ENCODE measurements around the gene ATP8B3. TPM values are rescaled to one million over a fixed set of nuclear protein-coding genes. Genes with fewer than 3 reads are reported as not detected.

The ATP8B3 gene
- total and polyA plus RNA-seq, 9 of the 15 experiments (the other 6 are each of a cell fraction or from before 2014, with no cell fraction given) = 1.2 to 12.3 (median 3.8) TPM

DNA sequence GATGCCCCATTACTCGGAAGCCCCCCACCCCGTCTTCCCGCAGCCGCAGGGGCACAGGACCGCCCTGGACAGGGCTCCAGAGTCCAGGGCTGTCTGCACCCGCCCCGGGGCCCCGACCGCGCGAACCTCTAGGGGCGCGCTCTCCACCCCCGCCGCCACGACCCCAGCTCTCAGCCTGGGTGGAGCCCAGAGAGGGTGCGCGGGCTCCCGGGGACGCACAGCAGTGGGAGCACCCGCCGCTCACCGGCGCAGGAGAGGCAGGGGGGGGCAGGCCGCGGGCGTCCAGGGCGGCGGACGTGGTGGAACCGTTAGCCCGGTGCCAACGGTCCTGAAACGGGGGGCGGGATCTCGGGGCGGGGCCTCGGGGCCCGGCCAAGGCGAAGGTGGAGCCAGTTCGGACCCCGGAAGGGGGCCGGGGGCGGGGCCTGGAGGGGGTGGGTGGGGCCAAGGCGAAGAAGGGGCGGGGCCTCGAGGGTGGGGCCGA lies at the start of gene ATP8B3 (continued):
- TF ChIP-seq NFIX (CRISPR knock-in tag; IDR thresholded peaks at IDR 0.05; ENCODE audit: low read depth) (no peak), SRSF7 (optimal IDR thresholded peaks at IDR 0.05; ENCODE audit: low read depth, low read length) (no peak), ELF1 (tag; IDR thresholded peaks at IDR 0.05) (peak; percentile 85), RFX1 (IDR thresholded peaks at IDR 0.05) (no peak), ZNF778 (CRISPR knock-in tag; IDR thresholded peaks at IDR 0.05) (no peak), NCOA1 (IDR thresholded peaks at IDR 0.05; ENCODE audit: low read depth) (no peak), CHD4 (IDR thresholded peaks at IDR 0.05; ENCODE audit: insufficient read depth, insufficient replicate concordance, low read depth, low read length, poor library complexity, severe bottlenecking) (peak; percentile 27), SETDB1 (IDR thresholded peaks at IDR 0.05; ENCODE audit: low read length) (no peak), SMAD4 (CRISPR knock-in tag; conservative IDR thresholded peaks at IDR 0.05) (peak; percentile 46; the same call in 1 of the 2 replicates), DIDO1 (tag; IDR thresholded peaks at IDR 0.05; ENCODE audit: low read depth) (no peak), FIP1L1 (IDR thresholded peaks at IDR 0.05; ENCODE audit: low read depth, low read length, poor library complexity, severe bottlenecking) (no peak), TEAD2 (tag; IDR thresholded peaks at IDR 0.05) (no peak), PHF21A (IDR thresholded peaks at IDR 0.05; ENCODE audit: borderline replicate concordance, low read depth) (no peak), BCOR (IDR thresholded peaks at IDR 0.05) (peak; percentile 96)
- TF ChIP-seq, protein P1, sequence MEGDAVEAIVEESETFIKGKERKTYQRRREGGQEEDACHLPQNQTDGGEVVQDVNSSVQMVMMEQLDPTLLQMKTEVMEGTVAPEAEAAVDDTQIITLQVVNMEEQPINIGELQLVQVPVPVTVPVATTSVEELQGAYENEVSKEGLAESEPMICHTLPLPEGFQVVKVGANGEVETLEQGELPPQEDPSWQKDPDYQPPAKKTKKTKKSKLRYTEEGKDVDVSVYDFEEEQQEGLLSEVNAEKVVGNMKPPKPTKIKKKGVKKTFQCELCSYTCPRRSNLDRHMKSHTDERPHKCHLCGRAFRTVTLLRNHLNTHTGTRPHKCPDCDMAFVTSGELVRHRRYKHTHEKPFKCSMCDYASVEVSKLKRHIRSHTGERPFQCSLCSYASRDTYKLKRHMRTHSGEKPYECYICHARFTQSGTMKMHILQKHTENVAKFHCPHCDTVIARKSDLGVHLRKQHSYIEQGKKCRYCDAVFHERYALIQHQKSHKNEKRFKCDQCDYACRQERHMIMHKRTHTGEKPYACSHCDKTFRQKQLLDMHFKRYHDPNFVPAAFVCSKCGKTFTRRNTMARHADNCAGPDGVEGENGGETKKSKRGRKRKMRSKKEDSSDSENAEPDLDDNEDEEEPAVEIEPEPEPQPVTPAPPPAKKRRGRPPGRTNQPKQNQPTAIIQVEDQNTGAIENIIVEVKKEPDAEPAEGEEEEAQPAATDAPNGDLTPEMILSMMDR (IDR thresholded peaks at IDR 0.05 in 2 of 3, conservative IDR thresholded peaks at IDR 0.05 in 1 of 3; ENCODE audit: insufficient read depth in 2 of 3, low read depth in 1 of 3, low read length in 3 of 3) = peak in 2 of 3 experiments; percentile 24 to 25; a peak in 1 of 6 replicates
